ENCODE measurements around the gene MRC2.
A peak's percentile ranks its signal among the peaks of the same experiment; 100 is the strongest.

The MRC2 gene

GRCh38 chr17:62703261-62703775 is 75.8 kb downstream of the MRC2 start:
- DNase-seq (ENCODE audit: low spot score): no peak

- DNase-seq (ENCODE audit: low spot score): peak; percentile 67
Measured at GRCh38 chr17:62703776-62704380, 76.4 kb downstream of the MRC2 start.

GRCh38 chr17:62704381-62704971 is 77.0 kb downstream of the MRC2 start:
- DNase-seq (ENCODE audit: low spot score): no peak

GRCh38 chr17:62705156-62705777 is 77.8 kb downstream of the MRC2 start:
- no peak for DNase-seq (ENCODE audit: low spot score)

GRCh38 chr17:62705778-62706597 is 78.5 kb downstream of the MRC2 start:
- DNase-seq (ENCODE audit: low spot score): no peak

GRCh38 chr17:62706598-62707424 is 79.3 kb downstream of the MRC2 start:
- no peak for DNase-seq (ENCODE audit: low spot score)

GRCh38 chr17:62707425-62707739 is 79.9 kb downstream of the MRC2 start:
- no peak for DNase-seq (ENCODE audit: low spot score)

- no peak for DNase-seq (ENCODE audit: low spot score)
Measured at GRCh38 chr17:62708587-62708986, 81.1 kb downstream of the MRC2 start.

- no peak for DNase-seq (ENCODE audit: low spot score)
Measured at GRCh38 chr17:62712171-62712581, 84.7 kb downstream of the MRC2 start.

GRCh38 chr17:62713086-62713881 is 85.8 kb downstream of the MRC2 start:
- DNase-seq (ENCODE audit: low spot score): no peak

- no peak for DNase-seq (ENCODE audit: low spot score)
Measured at GRCh38 chr17:62714016-62714777, 86.7 kb downstream of the MRC2 start.

GRCh38 chr17:62715882-62716390 is 88.5 kb downstream of the MRC2 start:
- no peak for DNase-seq (ENCODE audit: low spot score)

- DNase-seq (ENCODE audit: low spot score): no peak
Measured at GRCh38 chr17:62716834-62717588, 89.5 kb downstream of the MRC2 start.

- no peak for DNase-seq (ENCODE audit: low spot score)
Measured at GRCh38 chr17:62717589-62717855, 90.1 kb downstream of the MRC2 start.

GRCh38 chr17:62717889-62718288 is 90.4 kb downstream of the MRC2 start:
- DNase-seq (ENCODE audit: low spot score): no peak

- no peak for DNase-seq (ENCODE audit: low spot score)
Measured at GRCh38 chr17:62718429-62718828, 91.0 kb downstream of the MRC2 start.

- no peak for DNase-seq (ENCODE audit: low spot score)
Measured at GRCh38 chr17:62719586-62719985, 92.1 kb downstream of the MRC2 start.

- peak; percentile 15 for DNase-seq (ENCODE audit: low spot score)
Measured at GRCh38 chr17:62720126-62720850, 92.8 kb downstream of the MRC2 start.

GRCh38 chr17:62722625-62723024 is 95.2 kb downstream of the MRC2 start:
- no peak for DNase-seq (ENCODE audit: low spot score)

All from CD4-positive, alpha-beta T cell treated with Interleukin-6 at 100 ng/mL for 8 hours (primary cell).